Keratinocyte (primary cell): ENCODE measurements around the gene USP34. TPM values are rescaled to one million over a fixed set of nuclear protein-coding genes. Genes with fewer than 3 reads are reported as not detected.

Source experiments
- DNase-seq: peaks from one replicate; pipeline ENCODE4 v3.0.0-alpha.2; 2011; ENCODE audit warnings: low read depth, missing footprints, low spot score
- FAIRE-seq: peaks from 2 replicates; lab custom pipeline; 2011; peaks lifted over from hg19 to GRCh38; lab: Jason Lieb, UNC
- H2AFZ ChIP-seq: 2 replicates; pipeline ENCODE4 v1.6.0; 2012; ENCODE audit warnings: low read length, control low read depth, inconsistent platforms; ENCODE audit not compliant: control insufficient read depth
- H3K27ac ChIP-seq: 2 replicates; pipeline ENCODE4 v1.5.1; 2011; ENCODE audit warnings: low read length; ENCODE audit not compliant: control insufficient read depth, insufficient read depth
- H3K27me3 ChIP-seq: 3 replicates; pipeline ENCODE4 v1.6.0; 2011; ENCODE audit warnings: low read length; ENCODE audit not compliant: control insufficient read depth, insufficient read depth; ENCODE audit errors: extremely low read depth
- H3K36me3 ChIP-seq, 2 experiments: 2 replicates in 1 of 2; 3 replicates in 1 of 2; pipeline ENCODE4 v1.5.1; 2011; ENCODE audit warnings: low read length in 2 of 2, mild to moderate bottlenecking in 1 of 2; ENCODE audit not compliant: control insufficient read depth in 2 of 2, insufficient read depth in 2 of 2; ENCODE audit errors: extremely low read depth in 1 of 2
- H3K4me1 ChIP-seq: 3 replicates; pipeline ENCODE4 v1.5.1; 2011; ENCODE audit warnings: low read length; ENCODE audit not compliant: control insufficient read depth, insufficient read depth; ENCODE audit errors: extremely low read depth
- H3K4me2 ChIP-seq: 3 replicates; pipeline ENCODE4 v1.6.0; 2011; ENCODE audit warnings: low read depth, low read length; ENCODE audit not compliant: control insufficient read depth, insufficient read depth; ENCODE audit errors: extremely low read depth
- H3K4me3 ChIP-seq, 3 experiments: fragments of 200-600 bp in 1 of 3; sonication (generic) in 1 of 3; 2 replicates in 2 of 3; 3 replicates in 1 of 3; pipeline ENCODE4 v1.5.1; 2011 to 2016; ENCODE audit warnings: low read length in 3 of 3, mild to moderate bottlenecking in 3 of 3, control low read depth in 2 of 3, inconsistent platforms in 1 of 3, low read depth in 1 of 3, mixed read lengths in 1 of 3, mixed run types in 1 of 3, moderate library complexity in 1 of 3; ENCODE audit not compliant: control insufficient read depth in 2 of 3, insufficient read depth in 2 of 3; ENCODE audit errors: extremely low read depth in 1 of 3
- H3K79me2 ChIP-seq: 2 replicates; pipeline ENCODE4 v1.6.0; 2012; ENCODE audit warnings: low read length; ENCODE audit not compliant: control insufficient read depth, insufficient read depth
- H3K9ac ChIP-seq: 3 replicates; pipeline ENCODE4 v1.6.0; 2011; ENCODE audit warnings: low read length; ENCODE audit not compliant: control insufficient read depth, insufficient read depth; ENCODE audit errors: extremely low read depth
- H3K9me1 ChIP-seq: 3 replicates; pipeline ENCODE4 v1.6.0; 2011; ENCODE audit warnings: low read length; ENCODE audit not compliant: control insufficient read depth, insufficient read depth; ENCODE audit errors: extremely low read depth
- H3K9me3 ChIP-seq: 2 replicates; pipeline ENCODE4 v1.5.1; 2012; ENCODE audit warnings: low read depth, low read length; ENCODE audit not compliant: control insufficient read depth
- H4K20me1 ChIP-seq: 3 replicates; pipeline ENCODE4 v1.6.0; 2011; ENCODE audit warnings: low read length; ENCODE audit not compliant: control insufficient read depth, insufficient read depth; ENCODE audit errors: extremely low read depth
- EZH2 ChIP-seq: IDR thresholded peaks from one replicate; pipeline ENCODE4 v1.6.1; 2012; ENCODE audit warnings: inconsistent platforms, mild to moderate bottlenecking, low read length, moderate library complexity
- dilution Hi-C: fragments of 300-500 bp; cut with MboI; formaldehyde crosslinking; loops from one replicate; pipeline ENCODE4 v1.7.0; 2020; ENCODE audit warnings: low sequenced_read_pairs; ENCODE audit not compliant: extremely low pct_ligation_motif_present
- polyA plus RNA-seq, 5 experiments: library from polyadenylated mRNA; depleted of rRNA in 3 of 5; stranded (reverse) in 3 of 5; stranded (forward) in 1 of 5; unstranded in 1 of 5; fragments of >200 nt; gene quantifications; 1 replicate in 1 of 5; 2 replicates in 3 of 5; 3 replicates in 1 of 5; pipeline versions ENCODE4 v1.2.1 to v1.2.3, GENCODE V29; 2011 to 2012; ENCODE audit warnings: missing spikeins in 2 of 5, low read depth in 1 of 5, low replicate concordance in 1 of 5
- TF ChIP-seq, protein P1 (sequence below), 3 experiments: IDR thresholded peaks in 1 of 3; conservative IDR thresholded peaks in 1 of 3; optimal IDR thresholded peaks in 1 of 3; 2 replicates in 2 of 3; 3 replicates in 1 of 3; pipeline versions ENCODE3 to v1.5.1; 2011; ENCODE audit warnings: low read length in 3 of 3, mild to moderate bottlenecking in 3 of 3, moderate library complexity in 2 of 3, control low read depth in 1 of 3, inconsistent platforms in 1 of 3; ENCODE audit not compliant: insufficient read depth in 2 of 3; ENCODE audit errors: extremely low read depth in 1 of 3

USP34 gene
- polyA plus RNA-seq, 1 donor (not counting 4 experiments of a cell fraction or from before 2014, with no cell fraction given), result 54.7 TPM

DNA sequence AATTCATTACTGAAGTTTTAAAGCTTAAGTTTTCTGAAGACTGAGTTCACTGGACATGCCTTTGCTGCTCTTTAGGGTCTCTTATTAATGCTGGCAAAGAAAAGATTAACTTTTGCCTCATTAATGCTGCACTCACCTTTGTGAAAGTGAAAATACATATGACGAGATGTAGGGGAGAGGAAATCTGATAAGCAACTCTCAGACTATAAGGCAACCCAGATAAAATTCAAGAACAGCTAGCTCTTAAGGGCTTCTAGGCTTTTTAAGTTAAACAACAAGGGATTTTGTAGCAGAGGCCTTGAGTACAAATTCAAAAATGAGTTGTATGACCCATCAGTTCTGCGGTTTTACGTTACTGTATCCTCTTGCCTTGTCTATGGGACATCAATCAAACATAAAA, 143.7 kb downstream of the USP34 start:
- Histone ChIP-seq H3K36me3 (peaks cover 7 to 13% of the 10 kb centered on the region in 2 experiments), H3K27me3 (no peaks in the 10 kb centered on the region), H3K79me2 (no peaks in the 10 kb centered on the region), H3K4me1 (no peaks in the 10 kb centered on the region), H2AFZ (no peak overlapping the region), H4K20me1 (no peaks in the 10 kb centered on the region), H3K4me2 (no peak overlapping the region), H3K9ac (no peak overlapping the region), H3K9me3 (no peaks in the 10 kb centered on the region), H3K4me3 (no peak overlapping the region), H3K9me1 (no peaks in the 10 kb centered on the region), H3K27ac (no peak overlapping the region)
- dilution Hi-C loops, result no loop called here
- DNase-seq (no peak), FAIRE-seq (no peak)
- TF ChIP-seq EZH2, result no peak
- TF ChIP-seq, protein P1, sequence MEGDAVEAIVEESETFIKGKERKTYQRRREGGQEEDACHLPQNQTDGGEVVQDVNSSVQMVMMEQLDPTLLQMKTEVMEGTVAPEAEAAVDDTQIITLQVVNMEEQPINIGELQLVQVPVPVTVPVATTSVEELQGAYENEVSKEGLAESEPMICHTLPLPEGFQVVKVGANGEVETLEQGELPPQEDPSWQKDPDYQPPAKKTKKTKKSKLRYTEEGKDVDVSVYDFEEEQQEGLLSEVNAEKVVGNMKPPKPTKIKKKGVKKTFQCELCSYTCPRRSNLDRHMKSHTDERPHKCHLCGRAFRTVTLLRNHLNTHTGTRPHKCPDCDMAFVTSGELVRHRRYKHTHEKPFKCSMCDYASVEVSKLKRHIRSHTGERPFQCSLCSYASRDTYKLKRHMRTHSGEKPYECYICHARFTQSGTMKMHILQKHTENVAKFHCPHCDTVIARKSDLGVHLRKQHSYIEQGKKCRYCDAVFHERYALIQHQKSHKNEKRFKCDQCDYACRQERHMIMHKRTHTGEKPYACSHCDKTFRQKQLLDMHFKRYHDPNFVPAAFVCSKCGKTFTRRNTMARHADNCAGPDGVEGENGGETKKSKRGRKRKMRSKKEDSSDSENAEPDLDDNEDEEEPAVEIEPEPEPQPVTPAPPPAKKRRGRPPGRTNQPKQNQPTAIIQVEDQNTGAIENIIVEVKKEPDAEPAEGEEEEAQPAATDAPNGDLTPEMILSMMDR (optimal IDR thresholded peaks at IDR 0.05 in 1 of 3, IDR thresholded peaks at IDR 0.05 in 1 of 3, conservative IDR thresholded peaks at IDR 0.05 in 1 of 3; ENCODE audit: extremely low read depth in 1 of 3, insufficient read depth in 2 of 3, low read length in 3 of 3), result no peak

DNA sequence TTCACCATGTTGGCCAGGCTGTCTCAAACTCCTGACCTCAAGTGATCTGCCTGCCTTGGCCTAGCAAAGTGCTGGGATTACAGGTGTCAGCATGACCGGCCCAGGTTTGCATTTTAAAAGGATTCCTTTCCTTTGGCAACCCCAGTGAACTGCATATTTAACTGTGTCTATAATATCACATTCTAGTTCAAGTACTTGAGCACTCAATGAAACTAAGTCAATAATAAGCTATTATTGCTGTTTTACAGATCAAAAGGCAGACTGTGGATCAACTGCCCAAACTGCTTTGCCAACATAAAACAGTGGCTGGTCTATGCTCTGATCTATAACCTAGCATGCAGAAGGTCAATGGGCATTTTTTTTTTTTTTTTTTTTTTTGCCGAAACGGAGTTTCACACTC, 144.5 kb downstream of the USP34 start:
- Histone ChIP-seq H3K27me3 (no peaks in the 10 kb centered on the region), H3K36me3 (peaks cover 5 to 13% of the 10 kb centered on the region in 2 experiments), H3K9me3 (no peaks in the 10 kb centered on the region), H2AFZ (no peak overlapping the region), H4K20me1 (no peaks in the 10 kb centered on the region), H3K9ac (no peak overlapping the region), H3K4me2 (no peak overlapping the region), H3K4me3 (no peak overlapping the region), H3K4me1 (no peaks in the 10 kb centered on the region), H3K9me1 (no peaks in the 10 kb centered on the region), H3K79me2 (no peaks in the 10 kb centered on the region), H3K27ac (no peak overlapping the region)
- FAIRE-seq (no peak), DNase-seq (no peak)
- dilution Hi-C loops, result no loop called here
- no peak for TF ChIP-seq EZH2
- TF ChIP-seq, protein P1 (optimal IDR thresholded peaks at IDR 0.05 in 1 of 3, IDR thresholded peaks at IDR 0.05 in 1 of 3, conservative IDR thresholded peaks at IDR 0.05 in 1 of 3; ENCODE audit: extremely low read depth in 1 of 3, insufficient read depth in 2 of 3, low read length in 3 of 3), result no peak
